Thyroid gland (tissue), 4 donors: ENCODE measurements around the gene EIF4H.

ENCODE experiments used
- CTCF ChIP-seq, 6 experiments: fragments of 200-600 bp in 3 of 6; fragments of 450-650 bp in 3 of 6; sonication (generic) in 3 of 6; IDR thresholded peaks; one replicate each; pipeline ENCODE4 v1.5.1; 2016 to 2019; ENCODE audit warnings: antibody characterized with exemption in 6 of 6, mild to moderate bottlenecking in 2 of 6, inconsistent platforms in 1 of 6, moderate library complexity in 1 of 6
- POLR2A ChIP-seq, 2 donors: fragments of 450-650 bp; IDR thresholded peaks; one replicate each; pipeline ENCODE4 v1.6.1; 2017; ENCODE audit warnings: antibody characterized with exemption in 2 of 2, mild to moderate bottlenecking in 2 of 2, moderate library complexity in 1 of 2

- no peak for TF ChIP-seq CTCF (IDR thresholded peaks at IDR 0.05)
- no peak for TF ChIP-seq POLR2A (IDR thresholded peaks at IDR 0.05)
Measured at GRCh38 chr7:74197449-74198124, 23.4 kb downstream of the EIF4H start.
